SU-DHL-6 (cell line): Measurements from ENCODE around the gene PRSS58.

ENCODE experiments used
- H2AFZ ChIP-seq: fragments of 200-600 bp; sonication (generic); 2 replicates; pipeline ENCODE4 v1.6.1; 2014; ENCODE audit warnings: low read depth, mild to moderate bottlenecking, moderate library complexity, mixed read lengths, antibody characterized with exemption, low read length; ENCODE audit not compliant: severe bottlenecking
- H3F3A ChIP-seq: fragments of 200-600 bp; shearing (Covaris generic); 2 replicates; pipeline ENCODE4 v1.6.0; 2016; ENCODE audit warnings: antibody characterized with exemption, mild to moderate bottlenecking; ENCODE audit not compliant: insufficient read depth
- H3K27ac ChIP-seq: fragments of 200-600 bp; sonication (generic); 2 replicates; pipeline ENCODE4 v1.5.1; 2016; ENCODE audit warnings: low read depth, mild to moderate bottlenecking, low read length, moderate library complexity, mixed read lengths
- H3K27me3 ChIP-seq: fragments of 200-600 bp; sonication (generic), shearing (Covaris generic); 2 replicates; pipeline ENCODE4 v1.6.0; 2014; ENCODE audit warnings: mild to moderate bottlenecking, low read length
- H3K36me3 ChIP-seq: fragments of 200-600 bp; sonication (generic); 2 replicates; pipeline ENCODE4 v1.6.1; 2014; ENCODE audit warnings: mild to moderate bottlenecking, low read length, mixed read lengths
- H3K4me2 ChIP-seq: fragments of 300-600, 200-600 bp; shearing (Covaris generic), sonication (generic); 2 replicates; pipeline ENCODE4 v1.6.0; 2014; ENCODE audit warnings: low read length, low read depth, mild to moderate bottlenecking; ENCODE audit not compliant: poor library complexity, severe bottlenecking
- H3K4me3 ChIP-seq: fragments of 200-600 bp; sonication (generic); 2 replicates; pipeline ENCODE4 v1.5.1; 2014; ENCODE audit warnings: antibody characterized with exemption, low read length, mild to moderate bottlenecking, mixed read lengths; ENCODE audit not compliant: insufficient read depth, poor library complexity, severe bottlenecking
- H3K79me2 ChIP-seq: fragments of 200-600 bp; sonication (generic); 2 replicates; pipeline ENCODE4 v1.6.1; 2014; ENCODE audit warnings: mild to moderate bottlenecking, low read length, moderate library complexity; ENCODE audit not compliant: insufficient read depth
- H3K9ac ChIP-seq: fragments of 200-600 bp; sonication (generic); 2 replicates; pipeline ENCODE4 v1.7.0; 2014; ENCODE audit warnings: mild to moderate bottlenecking, low read length
- H3K9me2 ChIP-seq: fragments of 200-600 bp; sonication (generic); replicated peaks from 2 replicates; pipeline ENCODE4 v1.6.1; 2014; ENCODE audit warnings: low read length; ENCODE audit not compliant: insufficient read depth
- H3K9me3 ChIP-seq: fragments of 200-600 bp; sonication (generic); 2 replicates; pipeline ENCODE4 v1.6.1; 2014; ENCODE audit warnings: low read length, mixed read lengths; ENCODE audit not compliant: insufficient read depth
- H4K20me1 ChIP-seq: fragments of 200-600 bp; sonication (generic); 2 replicates; pipeline ENCODE4 v1.6.1; 2014; ENCODE audit warnings: low read depth, mild to moderate bottlenecking, antibody characterized with exemption, low read length, moderate library complexity, mixed read lengths
- CTCF ChIP-seq: fragments of 200-600 bp; sonication (generic); IDR thresholded peaks from one replicate; pipeline ENCODE4 v1.5.1; 2017; ENCODE audit warnings: antibody characterized with exemption, mild to moderate bottlenecking, low read length, moderate library complexity; ENCODE audit not compliant: insufficient read depth, poor library complexity, severe bottlenecking
- EZH2phosphoT487 ChIP-seq: fragments of 200-600 bp; sonication (generic), shearing (Covaris generic); conservative IDR thresholded peaks from 2 replicates; pipeline ENCODE4 v1.6.1; 2018; ENCODE audit warnings: mild to moderate bottlenecking, antibody characterized with exemption, low read length, moderate library complexity, mixed read lengths

PRSS58 gene

DNA sequence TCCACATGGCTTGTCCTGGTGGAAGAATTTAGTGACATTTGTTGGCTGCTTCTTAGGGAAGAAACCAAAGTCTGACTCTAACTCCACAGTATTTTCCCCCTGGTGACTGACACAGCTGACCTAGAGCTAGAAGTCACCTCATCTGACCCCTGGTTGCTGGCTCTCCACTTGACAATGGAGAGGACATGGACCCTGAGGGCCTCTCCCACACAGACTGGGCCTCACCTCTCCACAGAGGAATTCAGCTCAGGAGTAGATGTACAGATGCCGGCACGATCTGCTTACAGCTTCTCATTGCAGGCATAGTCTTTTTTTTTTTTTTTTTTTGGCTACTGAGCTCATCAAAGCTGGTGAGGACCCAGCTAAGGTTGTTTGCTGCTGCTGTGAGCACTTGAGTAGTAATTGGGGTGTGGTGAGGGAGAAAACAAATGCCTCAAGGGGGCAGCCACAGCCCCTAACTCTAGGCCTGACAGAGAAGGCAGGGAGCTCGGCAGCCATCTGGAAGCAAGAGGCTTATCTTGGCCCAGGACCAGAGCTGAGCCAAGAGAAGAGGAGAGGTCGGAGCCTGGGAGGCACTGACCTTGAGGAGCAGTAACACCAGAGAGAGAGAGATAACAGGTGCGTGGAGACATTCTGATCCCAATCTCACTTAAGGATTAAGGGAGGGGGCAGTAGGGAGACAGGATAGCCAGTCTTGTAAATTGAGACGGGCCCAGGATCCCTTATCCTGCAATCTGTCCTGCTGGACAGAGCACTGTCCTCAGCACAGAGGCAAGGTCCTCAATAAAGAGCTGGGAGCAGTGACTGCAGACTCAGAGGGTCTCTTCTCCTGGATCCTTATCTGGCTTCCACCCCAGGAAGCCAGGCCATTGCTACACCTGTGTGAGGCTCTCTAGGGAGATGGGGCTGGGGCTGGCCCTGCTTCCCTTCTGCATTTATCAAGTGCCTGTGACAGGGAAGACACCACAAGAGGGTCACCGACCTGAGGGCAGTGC is 9.4 kb downstream of the PRSS58 start:
- Histone ChIP-seq H3K79me2 (no peaks in the 10 kb centered on the region), H3K27ac (no peak overlapping the region), H3K9me3 (no peaks in the 10 kb centered on the region), H3K4me3 (no peak overlapping the region), H3K9me2 (no peaks in the 10 kb centered on the region), H4K20me1 (no peaks in the 10 kb centered on the region), H3K4me2 (no peak overlapping the region), H3F3A (no peaks in the 10 kb centered on the region), H3K27me3 (no peaks in the 10 kb centered on the region), H3K9ac (no peak overlapping the region), H3K36me3 (no peaks in the 10 kb centered on the region), H2AFZ (no peak overlapping the region)
- TF ChIP-seq CTCF = no peak
- no peak for TF ChIP-seq EZH2phosphoT487

DNA sequence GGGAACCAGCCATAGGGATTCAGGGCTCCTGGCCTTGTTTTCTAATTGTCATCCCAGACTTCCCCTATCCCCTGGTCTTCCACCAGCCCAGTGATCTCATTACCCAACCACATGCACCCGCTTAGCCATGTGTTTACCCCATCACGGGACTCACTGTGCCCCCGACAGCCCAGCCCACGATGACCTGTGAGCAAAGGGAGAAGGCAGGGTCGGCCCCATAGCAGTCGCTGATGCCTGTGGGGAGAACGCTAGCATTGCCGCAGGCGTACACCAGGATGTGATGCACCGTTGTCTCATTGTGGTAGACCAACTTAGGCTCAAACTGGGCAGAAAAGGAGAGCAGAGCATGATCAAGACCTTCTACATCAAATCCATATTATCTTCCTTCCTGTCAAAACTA is 14.0 kb downstream of the PRSS58 start:
- Histone ChIP-seq H4K20me1 (no peaks in the 10 kb centered on the region), H3K27ac (no peak overlapping the region), H3K9me2 (no peaks in the 10 kb centered on the region), H3K4me2 (no peak overlapping the region), H3K27me3 (no peaks in the 10 kb centered on the region), H3K4me3 (no peak overlapping the region), H3F3A (no peaks in the 10 kb centered on the region), H3K9me3 (no peaks in the 10 kb centered on the region), H3K36me3 (no peaks in the 10 kb centered on the region), H2AFZ (no peak overlapping the region), H3K79me2 (no peaks in the 10 kb centered on the region), H3K9ac (no peak overlapping the region)
- TF ChIP-seq CTCF (no peak), EZH2phosphoT487 (no peak)

DNA sequence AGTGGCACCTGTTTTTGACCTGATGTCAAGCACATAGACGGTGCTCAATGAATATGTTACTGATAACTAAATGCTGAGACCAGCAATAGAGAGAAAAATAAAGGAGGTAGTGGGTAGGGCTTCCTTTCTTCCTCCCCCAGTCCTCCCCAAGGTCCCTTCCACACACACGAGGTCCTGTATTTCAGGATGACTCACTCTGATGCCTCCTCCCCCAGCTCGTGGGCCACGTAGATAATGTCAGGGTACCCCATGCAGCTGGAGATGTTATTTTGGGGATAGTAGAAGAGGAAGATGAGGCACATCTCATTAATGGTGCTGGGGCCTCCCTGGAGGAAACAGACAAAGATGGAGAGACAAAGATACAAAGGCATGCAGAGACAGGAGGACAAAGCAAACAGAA is 17.3 kb downstream of the PRSS58 start:
- H3K27me3 ChIP-seq = no peaks in the 10 kb centered on the region
- H3K4me2 ChIP-seq = no peak overlapping the region
- H3K9me3 ChIP-seq = no peaks in the 10 kb centered on the region
- H3K79me2 ChIP-seq = no peaks in the 10 kb centered on the region
- no peak overlapping the region for H2AFZ ChIP-seq
- no peak overlapping the region for H3K27ac ChIP-seq
- no peaks in the 10 kb centered on the region for H3F3A ChIP-seq
- no peak overlapping the region for H3K9ac ChIP-seq
- no peaks in the 10 kb centered on the region for H4K20me1 ChIP-seq
- no peak for TF ChIP-seq EZH2phosphoT487
- no peak for TF ChIP-seq CTCF
- no peaks in the 10 kb centered on the region for H3K36me3 ChIP-seq
- no peak overlapping the region for H3K4me3 ChIP-seq
- no peaks in the 10 kb centered on the region for H3K9me2 ChIP-seq
